Measurements from ENCODE around the gene GNGT1. TPM values are rescaled to one million over a fixed set of nuclear protein-coding genes. Genes with fewer than 3 reads are reported as not detected.

The GNGT1 gene
- total and polyA plus RNA-seq, 4 donors = not detected

- WGBS = 7% methylated on average over 39 of the region's 39 CpGs
- peaks cover 0 to 7% (median 0%) of the 10 kb centered on the region in 4 donors for H3K27me3 ChIP-seq (ENCODE audit: control insufficient read depth in 4 of 4, insufficient read depth in 4 of 4, low read length in 3 of 4)
- peak within 1 kb of the TSS; percentile 64 to 76 for H3K27ac ChIP-seq (ENCODE audit: low read depth in 1 of 2, low read length in 2 of 2)
- H3K9me3 ChIP-seq (ENCODE audit: control insufficient read depth in 4 of 4, low read length in 3 of 4) = no peaks in the 10 kb centered on the region
- H3K4me1 ChIP-seq (ENCODE audit: control insufficient read depth in 4 of 4, insufficient read depth in 4 of 4, low read length in 3 of 4) = peaks cover 0 to 9% (median 4%) of the 10 kb centered on the region in 4 donors
- TF ChIP-seq JUND (IDR thresholded peaks at IDR 0.05) (no peak), RAD21 (IDR thresholded peaks at IDR 0.05) (no peak), REST (IDR thresholded peaks at IDR 0.05) (no peak), FOXA1 (IDR thresholded peaks at IDR 0.05) (no peak), GABPA (IDR thresholded peaks at IDR 0.05 in 1 of 2, conservative IDR thresholded peaks at IDR 0.05 in 1 of 2) (no peak), TAF1 (conservative IDR thresholded peaks at IDR 0.05) (peak; percentile 27), YY1 (IDR thresholded peaks at IDR 0.05) (peak; percentile 29), SP1 (IDR thresholded peaks at IDR 0.05) (peak; percentile 9)
- peak; percentile 46 for DNase-seq (ENCODE audit: low spot score)
- peak within 1 kb of the TSS; percentile 28 to 33 for H3K9ac ChIP-seq (ENCODE audit: low read depth in 1 of 2, low read length in 2 of 2)
- peak within 1 kb of the TSS; percentile 35 to 58 (median 51) for H3K4me3 ChIP-seq (ENCODE audit: low read depth in 1 of 3, low read length in 3 of 3)
- H3K36me3 ChIP-seq (ENCODE audit: control insufficient read depth in 4 of 4, insufficient read depth in 3 of 4, low read depth in 1 of 4, low read length in 3 of 4) = no peaks in the 10 kb centered on the region
Measured at GRCh38 chr7:93921607-93922566, 15.5 kb downstream of the GNGT1 start, which contains the start of gene GNG11. GNG11 (plus strand) TSS chr7:93921735; CDS start chr7:93922138, 403 bp downstream.

- TF ChIP-seq NR2F2 (IDR thresholded peaks at IDR 0.05) (no peak), HNF4G (IDR thresholded peaks at IDR 0.05) (no peak), GABPA (IDR thresholded peaks at IDR 0.05 in 1 of 2, conservative IDR thresholded peaks at IDR 0.05 in 1 of 2) (no peak), MAX (IDR thresholded peaks at IDR 0.05) (no peak), ZBTB33 (IDR thresholded peaks at IDR 0.05) (no peak), RAD21 (IDR thresholded peaks at IDR 0.05) (no peak)
- peak overlapping the region in 1 of 3 donors; percentile 33 for H3K4me3 ChIP-seq (ENCODE audit: low read depth in 1 of 3, low read length in 3 of 3)
- H3K27ac ChIP-seq (ENCODE audit: low read depth in 1 of 2, low read length in 2 of 2) = peak overlapping the region in 1 of 2 donors; percentile 43
- peaks cover 0 to 9% (median 4%) of the 10 kb centered on the region in 4 donors for H3K4me1 ChIP-seq (ENCODE audit: control insufficient read depth in 4 of 4, insufficient read depth in 4 of 4, low read length in 3 of 4)
- peaks cover 0 to 12% (median 0%) of the 10 kb centered on the region in 4 donors for H3K27me3 ChIP-seq (ENCODE audit: control insufficient read depth in 4 of 4, insufficient read depth in 4 of 4, low read length in 3 of 4)
- no peak for DNase-seq (ENCODE audit: low spot score)
- H3K9me3 ChIP-seq (ENCODE audit: control insufficient read depth in 4 of 4, low read length in 3 of 4) = no peaks in the 10 kb centered on the region
- 63% methylated on average over 6 of the region's 6 CpGs for WGBS
- no peaks in the 10 kb centered on the region for H3K36me3 ChIP-seq (ENCODE audit: control insufficient read depth in 4 of 4, insufficient read depth in 3 of 4, low read depth in 1 of 4, low read length in 3 of 4)
- peak overlapping the region in 1 of 2 donors; percentile 32 for H3K9ac ChIP-seq (ENCODE audit: low read depth in 1 of 2, low read length in 2 of 2)
Measured at GRCh38 chr7:93923296-93923695, 16.9 kb downstream of the GNGT1 start.

Data from liver (tissue), 9 donors.